SK-N-SH (cell line): ENCODE data around the gene EP400. TPM values are rescaled to one million over a fixed set of nuclear protein-coding genes. Genes with fewer than 3 reads are reported as not detected.

Experiments
- CTCF ChIA-PET: fragments of 300-600, 350-600 bp; formaldehyde crosslinking; extraction: SDS; loops from one replicate; lab custom pipeline; 2021; lab: Yijun Ruan, JAX
- POLR2A ChIA-PET: fragments of 350-600 bp; sonication (Branson Sonifier 250); formaldehyde crosslinking; extraction: SDS; loops from one replicate; lab custom pipeline; 2020; ENCODE audit warnings: antibody characterized with exemption, inconsistent platforms; lab: Yijun Ruan, JAX
- DNase-seq: peaks from one replicate; pipeline ENCODE4 v3.0.0; 2012
- H2AFZ ChIP-seq: fragments of 200-600 bp; sonication (generic); 2 replicates; pipeline ENCODE4 v1.8.1; 2016; ENCODE audit warnings: antibody characterized with exemption, mild to moderate bottlenecking, low read depth
- H3F3A ChIP-seq: fragments of 200-600 bp; sonication (generic); replicated peaks from 2 replicates; pipeline ENCODE3; 2016; ENCODE audit warnings: antibody characterized with exemption, mild to moderate bottlenecking; ENCODE audit not compliant: insufficient read depth
- H3K27ac ChIP-seq, 2 experiments: fragments of 200-500 bp in 1 of 2; fragments of 200-600 bp in 1 of 2; sonication (Bioruptor generic) in 1 of 2; sonication (generic), shearing (Covaris generic) in 1 of 2; 2 replicates each; pipeline versions ENCODE4 v1.5.1 to v1.6.1; 2014 to 2016; ENCODE audit warnings: low read depth in 2 of 2, inconsistent platforms in 1 of 2, low read length in 1 of 2, mild to moderate bottlenecking in 1 of 2, mixed read lengths in 1 of 2
- H3K27me3 ChIP-seq: fragments of 200-600 bp; sonication (generic), shearing (Covaris generic); 2 replicates; pipeline ENCODE4 v1.6.1; 2016; ENCODE audit warnings: mixed run types; ENCODE audit not compliant: insufficient read depth
- H3K36me3 ChIP-seq, 2 experiments: fragments of 200-500 bp in 1 of 2; fragments of 200-600 bp in 1 of 2; sonication (Bioruptor generic) in 1 of 2; sonication (generic) in 1 of 2; replicated peaks in 1 of 2; 2 replicates each; pipeline versions ENCODE3 to v1.5.1; 2014 to 2016; ENCODE audit warnings: low read length in 1 of 2, mild to moderate bottlenecking in 1 of 2; ENCODE audit not compliant: insufficient read depth in 2 of 2, control insufficient read depth in 1 of 2
- H3K4me1 ChIP-seq, 2 experiments: fragments of 200-500 bp in 1 of 2; fragments of 200-600 bp in 1 of 2; sonication (Bioruptor generic) in 1 of 2; sonication (generic), shearing (Covaris generic) in 1 of 2; 2 replicates each; pipeline versions ENCODE4 v1.5.1 to v1.6.1; 2014 to 2016; ENCODE audit warnings: low read depth in 1 of 2, low read length in 1 of 2, mixed run types in 1 of 2; ENCODE audit not compliant: insufficient read depth in 2 of 2, control insufficient read depth in 1 of 2
- H3K4me2 ChIP-seq: fragments of 200-600 bp; sonication (generic), shearing (Covaris generic); 2 replicates; pipeline ENCODE4 v1.6.1; 2017; ENCODE audit warnings: mixed run types
- H3K4me3 ChIP-seq, 2 experiments: fragments of 200-500 bp in 1 of 2; fragments of 200-600 bp in 1 of 2; sonication (Bioruptor generic) in 1 of 2; sonication (generic), shearing (Covaris generic) in 1 of 2; 2 replicates each; pipeline versions ENCODE4 v1.5.1 to v1.8.1; 2014 to 2016; ENCODE audit warnings: low read depth in 2 of 2, inconsistent platforms in 1 of 2, low read length in 1 of 2, mild to moderate bottlenecking in 1 of 2, mixed read lengths in 1 of 2, moderate library complexity in 1 of 2
- H3K79me2 ChIP-seq: fragments of 200-600 bp; sonication (generic); 2 replicates; pipeline ENCODE4 v1.8.1; 2017; ENCODE audit warnings: mild to moderate bottlenecking; ENCODE audit not compliant: insufficient read depth
- H3K9ac ChIP-seq: fragments of 200-600 bp; sonication (generic); 2 replicates; pipeline ENCODE4 v1.6.1; 2017; ENCODE audit warnings: mixed run types
- H3K9me2 ChIP-seq: fragments of 200-600 bp; sonication (generic); 2 replicates; pipeline ENCODE4 v1.6.1; 2017; ENCODE audit warnings: mixed run types
- H3K9me3 ChIP-seq: fragments of 200-600 bp; sonication (generic); 2 replicates; pipeline ENCODE4 v1.6.1; 2017; ENCODE audit warnings: mixed run types, mild to moderate bottlenecking, moderate library complexity
- H4K20me1 ChIP-seq: fragments of 200-600 bp; sonication (generic); 2 replicates; pipeline ENCODE4 v1.6.1; 2017; ENCODE audit warnings: mild to moderate bottlenecking, mixed run types; ENCODE audit not compliant: insufficient read depth
- ELF1 ChIP-seq: IDR thresholded peaks from 2 replicates; pipeline ENCODE4 v1.4.0; 2012
- EP300 ChIP-seq, 2 experiments: IDR thresholded peaks; 2 replicates each; pipeline versions ENCODE4 v1.4.0 to v1.6.1; 2012; ENCODE audit warnings: borderline replicate concordance in 1 of 2, low read depth in 1 of 2, low read length in 1 of 2
- FOSL2 ChIP-seq: IDR thresholded peaks from 2 replicates; pipeline ENCODE4 v1.4.0; 2012; ENCODE audit warnings: low read depth, mild to moderate bottlenecking, moderate library complexity, borderline replicate concordance
- FOXJ3 ChIP-seq: sonication (generic); formaldehyde crosslinking; IDR thresholded peaks from 2 replicates; pipeline ENCODE4 v1.5.1; 2020; ENCODE audit warnings: mild to moderate bottlenecking, missing genetic modification reagents
- GABPA ChIP-seq: IDR thresholded peaks from 2 replicates; pipeline ENCODE4 v1.4.0; 2012; ENCODE audit warnings: low read depth, mild to moderate bottlenecking
- GATA2 ChIP-seq: sonication (generic); formaldehyde crosslinking; IDR thresholded peaks from 2 replicates; pipeline ENCODE4 v1.5.0; 2020; ENCODE audit warnings: mild to moderate bottlenecking, missing genetic modification reagents
- MAX ChIP-seq: IDR thresholded peaks from 2 replicates; pipeline ENCODE4 v1.4.0; 2012; ENCODE audit warnings: low read depth
- MEF2A ChIP-seq: IDR thresholded peaks from 2 replicates; pipeline ENCODE4 v1.4.0; 2012; ENCODE audit warnings: low read depth, borderline replicate concordance
- NFIC ChIP-seq: IDR thresholded peaks from 2 replicates; pipeline ENCODE4 v1.4.0; 2012; ENCODE audit warnings: borderline replicate concordance
- RXRA ChIP-seq: IDR thresholded peaks from 2 replicates; pipeline ENCODE4 v1.4.0; 2012; ENCODE audit warnings: low read depth, mild to moderate bottlenecking, borderline replicate concordance
- TAF1 ChIP-seq: IDR thresholded peaks from 2 replicates; pipeline ENCODE4 v1.6.1; 2012; ENCODE audit warnings: low read depth, mild to moderate bottlenecking, low read length, moderate library complexity, borderline replicate concordance
- TEAD4 ChIP-seq: IDR thresholded peaks from 2 replicates; pipeline ENCODE4 v1.4.0; 2012; ENCODE audit warnings: mild to moderate bottlenecking, borderline replicate concordance; ENCODE audit not compliant: insufficient read depth
- WGBS: methylation state at CpG from one replicate; pipeline ENCODE4 v1.1.6; 2017; ENCODE audit warnings: low lambda C conversion rate; 5-methylcytosine and 5-hydroxymethylcytosine counted together
- polyA plus RNA-seq, 3 experiments: library from polyadenylated mRNA; depleted of rRNA; stranded (reverse); fragments of >200 nt; gene quantifications; 2 replicates each; pipeline ENCODE4 v1.2.3, GENCODE V29; 2012
- TF ChIP-seq, protein P1 (sequence below): fragments of 150-350 bp; IDR thresholded peaks from 2 replicates; pipeline ENCODE4 v1.6.1; 2016; ENCODE audit warnings: mild to moderate bottlenecking, low read depth, low read length
- TF ChIP-seq, protein P2 (sequence below): IDR thresholded peaks from 2 replicates; pipeline ENCODE4; 2012

EP400 gene
- polyA plus RNA-seq, 1 of the 3 experiments (the other 2 are of a cell fraction): 7.0 TPM

DNA sequence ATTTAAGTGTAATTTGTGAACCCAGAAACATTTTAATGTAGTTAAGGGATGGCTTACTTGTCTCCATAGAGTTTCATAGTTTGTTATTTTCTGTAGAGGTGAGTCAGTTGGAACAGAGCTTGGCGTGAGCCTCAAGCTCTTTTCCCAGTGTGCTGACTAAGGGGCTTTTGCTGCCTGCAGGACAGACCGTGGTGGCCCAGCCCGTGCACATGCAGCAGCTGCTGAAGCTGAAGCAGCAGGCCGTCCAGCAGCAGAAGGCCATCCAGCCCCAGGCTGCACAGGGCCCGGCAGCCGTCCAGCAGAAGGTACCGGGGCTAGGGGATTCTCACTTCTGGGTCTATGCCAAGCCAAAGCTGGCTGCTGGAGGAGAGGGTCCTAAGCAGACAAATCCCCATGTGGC is 117.4 kb downstream of the EP400 start:
- Histone ChIP-seq H3K27me3 (no peaks in the 10 kb centered on the region), H3K79me2 (no peaks in the 10 kb centered on the region), H2AFZ (no peak overlapping the region), H3K9me3 (no peaks in the 10 kb centered on the region), H3K9ac (no peak overlapping the region), H3K4me2 (no peak overlapping the region), H3K36me3 (peaks cover 24 to 87% of the 10 kb centered on the region in 2 experiments), H3K9me2 (no peaks in the 10 kb centered on the region), H3K4me3 (no peak overlapping the region), H4K20me1 (no peaks in the 10 kb centered on the region), H3F3A (no peaks in the 10 kb centered on the region), H3K27ac (no peak overlapping the region), H3K4me1 (no peaks in the 10 kb centered on the region; a peak in 1 of 4 replicates)
- ChIA-PET CTCF (no interaction called here), POLR2A (no interaction called here)
- no peak for DNase-seq
- no peak for TF ChIP-seq TEAD4
- TF ChIP-seq GABPA: no peak
- no peak for TF ChIP-seq MAX
- TF ChIP-seq TAF1: no peak
- TF ChIP-seq, protein P1, sequence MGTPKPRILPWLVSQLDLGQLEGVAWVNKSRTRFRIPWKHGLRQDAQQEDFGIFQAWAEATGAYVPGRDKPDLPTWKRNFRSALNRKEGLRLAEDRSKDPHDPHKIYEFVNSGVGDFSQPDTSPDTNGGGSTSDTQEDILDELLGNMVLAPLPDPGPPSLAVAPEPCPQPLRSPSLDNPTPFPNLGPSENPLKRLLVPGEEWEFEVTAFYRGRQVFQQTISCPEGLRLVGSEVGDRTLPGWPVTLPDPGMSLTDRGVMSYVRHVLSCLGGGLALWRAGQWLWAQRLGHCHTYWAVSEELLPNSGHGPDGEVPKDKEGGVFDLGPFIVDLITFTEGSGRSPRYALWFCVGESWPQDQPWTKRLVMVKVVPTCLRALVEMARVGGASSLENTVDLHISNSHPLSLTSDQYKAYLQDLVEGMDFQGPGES: no peak
- no peak for TF ChIP-seq FOXJ3
- no peak for TF ChIP-seq ELF1
- TF ChIP-seq, protein P2, sequence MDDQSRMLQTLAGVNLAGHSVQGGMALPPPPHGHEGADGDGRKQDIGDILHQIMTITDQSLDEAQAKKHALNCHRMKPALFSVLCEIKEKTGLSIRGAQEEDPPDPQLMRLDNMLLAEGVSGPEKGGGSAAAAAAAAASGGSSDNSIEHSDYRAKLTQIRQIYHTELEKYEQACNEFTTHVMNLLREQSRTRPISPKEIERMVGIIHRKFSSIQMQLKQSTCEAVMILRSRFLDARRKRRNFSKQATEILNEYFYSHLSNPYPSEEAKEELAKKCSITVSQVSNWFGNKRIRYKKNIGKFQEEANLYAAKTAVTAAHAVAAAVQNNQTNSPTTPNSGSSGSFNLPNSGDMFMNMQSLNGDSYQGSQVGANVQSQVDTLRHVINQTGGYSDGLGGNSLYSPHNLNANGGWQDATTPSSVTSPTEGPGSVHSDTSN: no peak
- no peak for TF ChIP-seq MEF2A
- TF ChIP-seq NFIC: no peak
- TF ChIP-seq RXRA: no peak
- WGBS: 92% methylated on average over 4 of the region's 7 CpGs

- peaks cover 5% of the 10 kb centered on the region for H3F3A ChIP-seq
- H3K27ac ChIP-seq: no peak overlapping the region
- no peaks in the 10 kb centered on the region; a peak in 1 of 4 replicates for H3K4me1 ChIP-seq
- no peak overlapping the region for H3K4me3 ChIP-seq
- no peaks in the 10 kb centered on the region for H3K9me3 ChIP-seq
- H3K9me2 ChIP-seq: no peaks in the 10 kb centered on the region
- DNase-seq: no peak
- no peak overlapping the region for H3K9ac ChIP-seq
- peaks cover 21 to 87% of the 10 kb centered on the region in 2 experiments for H3K36me3 ChIP-seq
- POLR2A ChIA-PET: no interaction called here
- H4K20me1 ChIP-seq: no peaks in the 10 kb centered on the region
- H3K79me2 ChIP-seq: no peaks in the 10 kb centered on the region
- no peak for TF ChIP-seq GABPA
- no peak for TF ChIP-seq MAX
- TF ChIP-seq FOSL2: no peak
- TF ChIP-seq, protein P1: no peak
- no peak for TF ChIP-seq GATA2
- no peak for TF ChIP-seq RXRA
- no peak for TF ChIP-seq EP300 (IDR thresholded peaks at IDR 0.05; ENCODE audit: borderline replicate concordance in 1 of 2, low read depth in 1 of 2, low read length in 1 of 2)
- no peaks in the 10 kb centered on the region for H3K27me3 ChIP-seq
- CTCF ChIA-PET: interaction anchor here (1.0 to 1.2 kb wide), 2 partner anchors 238 to 347 kb away, joined by 3 to 4 read pairs; no protein-coding TSS in a partner anchor
- H2AFZ ChIP-seq: no peak overlapping the region
- no peak overlapping the region for H3K4me2 ChIP-seq
- 100% methylated on average over 4 of the region's 5 CpGs for WGBS
Measured at GRCh38 chr12:132068250-132068649, 118.5 kb downstream of the EP400 start.
